Loucy (cell line): Measurements from ENCODE around the gene TCHHL1.

Experiments
- CTCF ChIP-seq: fragments of 200-600 bp; sonication (generic); conservative IDR thresholded peaks from 2 replicates; pipeline ENCODE4 v1.5.1; 2014; ENCODE audit warnings: mild to moderate bottlenecking, antibody characterized with exemption, low read length
- EZH2phosphoT487 ChIP-seq: fragments of 200-600 bp; IDR thresholded peaks from 2 replicates; pipeline ENCODE4 v1.6.1; 2018; ENCODE audit warnings: antibody characterized with exemption, mild to moderate bottlenecking, moderate library complexity, borderline replicate concordance

GRCh38 chr1:152112101-152112884 is 23.4 kb upstream of the TCHHL1 start:
- TF ChIP-seq CTCF: no peak
- TF ChIP-seq EZH2phosphoT487: no peak
